ENCODE data around the gene CDK3.
A peak's percentile ranks its signal among the peaks of the same experiment; 100 is the strongest.
"Not testable (repeated sequence)": the region's sequence is repeated elsewhere in the genome, so short reads cannot be mapped to it uniquely, and the experiment has no call there.

The CDK3 gene

GRCh38 chr17:76044475-76045007, 43.9 kb downstream of the CDK3 start:
- not testable (repeated sequence) for DNase-seq

GRCh38 chr17:76046064-76046463, 45.4 kb downstream of the CDK3 start:
- no peak for DNase-seq

DNA sequence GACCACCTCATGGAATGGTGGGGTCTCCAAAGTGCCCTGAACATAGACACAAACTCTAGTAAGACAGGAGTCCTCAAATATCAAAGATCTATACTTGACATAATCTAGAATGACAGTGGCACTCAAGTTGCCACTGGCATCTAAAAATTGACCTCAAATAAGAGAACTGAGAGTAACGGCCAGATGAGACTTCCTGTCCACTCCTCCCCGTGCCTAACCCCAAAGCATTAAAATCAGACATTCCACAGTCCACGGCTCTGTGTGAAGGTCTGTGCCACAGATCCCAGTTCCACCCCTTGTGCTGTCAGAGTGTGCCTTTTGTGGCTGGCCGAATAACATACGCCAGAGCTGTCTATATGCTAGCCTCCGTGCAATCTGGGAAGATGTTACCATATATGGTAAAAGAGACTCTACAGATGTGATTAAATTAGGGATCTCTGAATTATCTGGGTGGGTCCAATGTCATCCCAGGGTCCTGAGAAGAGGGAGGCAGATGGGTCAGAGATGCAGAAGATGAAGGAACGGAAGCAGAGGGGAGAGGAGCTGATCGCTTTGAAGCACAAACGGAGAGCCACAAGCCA, 47.5 kb downstream of the CDK3 start:
- DNase-seq = no peak

DNA sequence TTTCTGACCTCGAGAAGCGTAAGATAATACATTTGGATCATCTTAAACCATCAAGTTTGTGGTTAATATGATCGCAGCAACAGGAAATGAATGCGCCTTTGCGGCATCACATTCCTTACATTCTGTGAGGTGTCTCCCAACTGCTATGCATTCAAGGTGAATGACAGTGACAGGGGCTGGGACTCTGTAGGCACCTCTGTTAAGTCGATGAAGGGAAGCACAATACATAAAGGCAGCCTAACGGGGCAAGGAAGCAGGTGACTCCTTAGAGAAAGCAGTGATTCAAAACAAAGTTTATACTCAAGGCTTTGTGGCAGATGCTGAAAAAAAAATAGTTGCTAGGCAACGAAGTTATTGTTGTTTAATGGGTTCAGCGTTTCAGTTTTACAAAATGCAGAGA, 48.1 kb downstream of the CDK3 start:
- DNase-seq = peak; percentile 30

GRCh38 chr17:76049239-76049638, 48.6 kb downstream of the CDK3 start:
- no peak for DNase-seq

- no peak for DNase-seq
These were observed 49.3 kb downstream of the CDK3 start for GRCh38 chr17:76049836-76050537.

GRCh38 chr17:76050538-76051467, 50.1 kb downstream of the CDK3 start:
- DNase-seq = no peak

- DNase-seq = no peak
These were observed 50.9 kb downstream of the CDK3 start for GRCh38 chr17:76051561-76051960.

- DNase-seq = no peak
These were observed 52.8 kb downstream of the CDK3 start for GRCh38 chr17:76053246-76054111.

DNA sequence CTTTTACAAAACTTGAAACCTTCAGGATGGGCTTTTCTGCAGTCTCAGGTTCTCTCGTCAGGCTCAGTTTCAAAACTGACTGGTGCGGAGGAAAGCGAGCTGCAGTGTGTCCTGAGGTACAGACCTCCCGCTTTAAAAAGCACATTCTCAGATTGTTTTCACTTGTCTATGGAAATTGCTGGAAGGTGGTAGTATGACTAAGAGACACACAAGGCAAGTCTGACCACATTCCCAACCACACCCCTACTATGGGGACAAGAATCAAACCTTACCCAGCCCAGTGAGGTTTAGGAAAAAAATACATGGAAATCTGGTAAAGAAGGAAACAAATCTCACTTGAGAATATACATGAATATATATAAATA, 53.4 kb downstream of the CDK3 start:
- DNase-seq = no peak
